ENCODE results near the gene GSDMA. TPM values are rescaled to one million over a fixed set of nuclear protein-coding genes. Genes with fewer than 3 reads are reported as not detected.

GSDMA gene
- total and polyA plus RNA-seq, 4 donors, result 0.06 to 0.23 (median 0.13) TPM

GRCh38 chr17:39915559-39915958 lies 47.2 kb upstream of the GSDMA start:
- TF ChIP-seq HNF4G (IDR thresholded peaks at IDR 0.05) (no peak), TAF1 (conservative IDR thresholded peaks at IDR 0.05) (no peak), RAD21 (IDR thresholded peaks at IDR 0.05) (no peak), MAX (IDR thresholded peaks at IDR 0.05) (no peak), JUND (IDR thresholded peaks at IDR 0.05) (no peak)
- WGBS, result 88% methylated on average over 4 of the region's 4 CpGs
- DNase-seq (ENCODE audit: low spot score), result no peak
- Histone ChIP-seq H3K27ac (ENCODE audit: low read depth in 1 of 2, low read length in 2 of 2) (peak overlapping the region in 1 of 2 donors; percentile 44), H3K9ac (ENCODE audit: low read depth in 1 of 2, low read length in 2 of 2) (no peak overlapping the region), H3K36me3 (ENCODE audit: control insufficient read depth in 4 of 4, insufficient read depth in 3 of 4, low read depth in 1 of 4, low read length in 3 of 4) (peaks cover 0 to 10% (median 6%) of the 10 kb centered on the region in 4 donors), H3K4me1 (ENCODE audit: control insufficient read depth in 4 of 4, insufficient read depth in 4 of 4, low read length in 3 of 4) (peaks cover 4 to 46% (median 26%) of the 10 kb centered on the region in 4 donors), H3K9me3 (ENCODE audit: control insufficient read depth in 4 of 4, low read length in 3 of 4) (no peaks in the 10 kb centered on the region), H3K27me3 (ENCODE audit: control insufficient read depth in 4 of 4, insufficient read depth in 4 of 4, low read length in 3 of 4) (no peaks in the 10 kb centered on the region), H3K4me3 (ENCODE audit: low read depth in 1 of 3, low read length in 3 of 3) (no peak overlapping the region)

GRCh38 chr17:39916918-39917317 lies 45.9 kb upstream of the GSDMA start:
- no peak for DNase-seq (ENCODE audit: low spot score)
- H3K9ac ChIP-seq (ENCODE audit: low read depth in 1 of 2, low read length in 2 of 2), result no peak overlapping the region
- peaks cover 13 to 60% (median 38%) of the 10 kb centered on the region in 4 donors for H3K4me1 ChIP-seq (ENCODE audit: control insufficient read depth in 4 of 4, insufficient read depth in 4 of 4, low read length in 3 of 4)
- WGBS, result 78% methylated on average over 7 of the region's 7 CpGs
- H3K36me3 ChIP-seq (ENCODE audit: control insufficient read depth in 4 of 4, insufficient read depth in 3 of 4, low read depth in 1 of 4, low read length in 3 of 4), result peaks cover 0 to 5% (median 2%) of the 10 kb centered on the region in 4 donors
- no peaks in the 10 kb centered on the region for H3K9me3 ChIP-seq (ENCODE audit: control insufficient read depth in 4 of 4, low read length in 3 of 4)
- TF ChIP-seq RAD21 (IDR thresholded peaks at IDR 0.05) (peak; percentile 27 to 31), ATF3 (IDR thresholded peaks at IDR 0.05) (no peak)
- H3K4me3 ChIP-seq (ENCODE audit: low read depth in 1 of 3, low read length in 3 of 3), result no peak overlapping the region
- H3K27me3 ChIP-seq (ENCODE audit: control insufficient read depth in 4 of 4, insufficient read depth in 4 of 4, low read length in 3 of 4), result no peaks in the 10 kb centered on the region
- peak overlapping the region; percentile 44 to 56 for H3K27ac ChIP-seq (ENCODE audit: low read depth in 1 of 2, low read length in 2 of 2)

- Histone ChIP-seq H3K9ac (ENCODE audit: low read depth in 1 of 2, low read length in 2 of 2) (no peak overlapping the region), H3K9me3 (ENCODE audit: control insufficient read depth in 4 of 4, low read length in 3 of 4) (no peaks in the 10 kb centered on the region), H3K27ac (ENCODE audit: low read depth in 1 of 2, low read length in 2 of 2) (peak overlapping the region in 1 of 2 donors; percentile 26), H3K4me3 (ENCODE audit: low read depth in 1 of 3, low read length in 3 of 3) (no peak overlapping the region), H3K4me1 (ENCODE audit: control insufficient read depth in 4 of 4, insufficient read depth in 4 of 4, low read length in 3 of 4) (peaks cover 23 to 73% (median 50%) of the 10 kb centered on the region in 4 donors), H3K27me3 (ENCODE audit: control insufficient read depth in 4 of 4, insufficient read depth in 4 of 4, low read length in 3 of 4) (no peaks in the 10 kb centered on the region), H3K36me3 (ENCODE audit: control insufficient read depth in 4 of 4, insufficient read depth in 3 of 4, low read depth in 1 of 4, low read length in 3 of 4) (peaks cover 6 to 14% (median 11%) of the 10 kb centered on the region in 4 donors)
- 94% methylated on average over 9 of the region's 9 CpGs for WGBS
- peak; percentile 71 for DNase-seq (ENCODE audit: low spot score)
- TF ChIP-seq JUND (IDR thresholded peaks at IDR 0.05), result no peak
- TF ChIP-seq MAX (IDR thresholded peaks at IDR 0.05), result no peak
- TF ChIP-seq YY1 (IDR thresholded peaks at IDR 0.05), result no peak
- no peak for TF ChIP-seq RAD21 (IDR thresholded peaks at IDR 0.05)
- TF ChIP-seq FOXA2 (IDR thresholded peaks at IDR 0.05), result no peak
- no peak for TF ChIP-seq GABPA (IDR thresholded peaks at IDR 0.05 in 1 of 2, conservative IDR thresholded peaks at IDR 0.05 in 1 of 2)
- no peak for TF ChIP-seq HNF4A (conservative IDR thresholded peaks at IDR 0.05)
- TF ChIP-seq SP1 (IDR thresholded peaks at IDR 0.05), result no peak
- no peak for TF ChIP-seq RXRA (IDR thresholded peaks at IDR 0.05)
- TF ChIP-seq TAF1 (conservative IDR thresholded peaks at IDR 0.05), result no peak
- no peak for TF ChIP-seq ATF3 (IDR thresholded peaks at IDR 0.05)
- TF ChIP-seq NR2F2 (IDR thresholded peaks at IDR 0.05), result no peak
- TF ChIP-seq HNF4G (IDR thresholded peaks at IDR 0.05), result no peak
- no peak for TF ChIP-seq EGR1 (IDR thresholded peaks at IDR 0.05; ENCODE audit: low read depth in 2 of 2)
- no peak for TF ChIP-seq REST (IDR thresholded peaks at IDR 0.05)
- TF ChIP-seq ZBTB33 (IDR thresholded peaks at IDR 0.05), result no peak
- no peak for TF ChIP-seq FOXA1 (IDR thresholded peaks at IDR 0.05)
- TF ChIP-seq CTCF (IDR thresholded peaks at IDR 0.05; ENCODE audit: low read depth, low read length, missing input control), result no peak
These were observed 43.6 kb upstream of the GSDMA start for GRCh38 chr17:39919087-39919683.
